K562 (cell line): ENCODE measurements around the gene GFRA1.

Experiments used
- ARID4B ChIP-seq: sonication (generic); formaldehyde crosslinking; IDR thresholded peaks from 2 replicates; pipeline ENCODE4 v1.8.0; 2022; ENCODE audit warnings: mild to moderate bottlenecking, missing genetic modification reagents
- CHD2 ChIP-seq: IDR thresholded peaks from 2 replicates; pipeline ENCODE4 v1.6.1; 2011; ENCODE audit warnings: low read depth, low read length
- CTCF ChIP-seq, 3 experiments: IDR thresholded peaks in 2 of 3; conservative IDR thresholded peaks in 1 of 3; 2 replicates each; pipeline ENCODE4 v1.5.1; 2011 to 2012; ENCODE audit warnings: low read length in 3 of 3, mild to moderate bottlenecking in 3 of 3, control low read depth in 2 of 3, improper control_type of control experiment in 1 of 3, inconsistent platforms in 1 of 3, low read depth in 1 of 3, mixed read lengths in 1 of 3, moderate library complexity in 1 of 3; ENCODE audit not compliant: insufficient read depth in 2 of 3
- GTF2F1 ChIP-seq: IDR thresholded peaks from 2 replicates; pipeline ENCODE4 v1.6.1; 2011; ENCODE audit warnings: low read depth, low read length, improper control_type of control experiment
- HMGXB4 ChIP-seq: sonication (generic); formaldehyde crosslinking; IDR thresholded peaks from 2 replicates; pipeline ENCODE4 v1.8.1; 2023; ENCODE audit warnings: mild to moderate bottlenecking, missing genetic modification reagents
- MEIS2 ChIP-seq: fragments of 450-650 bp; IDR thresholded peaks from 2 replicates; pipeline ENCODE4 v1.6.1; 2014; ENCODE audit warnings: mild to moderate bottlenecking; ENCODE audit not compliant: partially characterized antibody
- MXI1 ChIP-seq: IDR thresholded peaks from 2 replicates; pipeline ENCODE4 v1.6.1; 2011; ENCODE audit warnings: low read depth, mild to moderate bottlenecking, improper control_type of control experiment, low read length
- YY1 ChIP-seq, 3 experiments: IDR thresholded peaks; 2 replicates each; pipeline ENCODE4 v1.6.1; 2011; ENCODE audit warnings: low read length in 2 of 3, mild to moderate bottlenecking in 2 of 3, moderate library complexity in 2 of 3, borderline replicate concordance in 1 of 3, control low read depth in 1 of 3, low read depth in 1 of 3; ENCODE audit not compliant: insufficient read depth in 3 of 3, insufficient replicate concordance in 2 of 3, control insufficient read depth in 1 of 3, insufficient read length in 1 of 3; ENCODE audit errors: extremely low read depth in 1 of 3
- ZBTB7A ChIP-seq: IDR thresholded peaks from 2 replicates; pipeline ENCODE4 v1.6.1; 2011; ENCODE audit warnings: low read depth, mild to moderate bottlenecking, low read length, moderate library complexity, borderline replicate concordance; ENCODE audit not compliant: control insufficient read depth
- ZFP36 ChIP-seq: fragments of 150-350 bp; IDR thresholded peaks from 2 replicates; pipeline ENCODE4 v1.6.1; 2018; ENCODE audit warnings: low read length, low read depth; ENCODE audit not compliant: partially characterized antibody

- TF ChIP-seq MXI1 (no peak), CHD2 (no peak), ZFP36 (no peak), ARID4B (no peak), CTCF (IDR thresholded peaks at IDR 0.05 in 2 of 3, conservative IDR thresholded peaks at IDR 0.05 in 1 of 3; ENCODE audit: insufficient read depth in 2 of 3, low read depth in 1 of 3, low read length in 3 of 3) (no peak), HMGXB4 (CRISPR knock-in tag) (no peak), GTF2F1 (no peak), MEIS2 (no peak), YY1 (IDR thresholded peaks at IDR 0.05; ENCODE audit: borderline replicate concordance in 1 of 3, control insufficient read depth in 1 of 3, extremely low read depth in 1 of 3, insufficient read depth in 3 of 3, insufficient read length in 1 of 3, insufficient replicate concordance in 2 of 3, low read depth in 1 of 3, low read length in 2 of 3) (no peak), ZBTB7A (no peak)
These were observed 1.3 kb upstream of the GFRA1 start for GRCh38 chr10:116274064-116274904.
